NCI-H2029 (cell line): Measurements from ENCODE around the gene PPRC1.
A peak's percentile ranks its signal among the peaks of the same experiment; 100 is the strongest.

ENCODE experiments used
- DNase-seq: peaks from one replicate; lab custom pipeline; 2025; lab: John Stamatoyannopoulos, UW

Gene PPRC1

GRCh38 chr10:102132563-102133372 lies at the start of gene PPRC1:
TSS of gene PPRC1 (plus strand) at chr10:102133040. CDS start at chr10:102133069, 29 bp downstream.
- DNase-seq, result peak; percentile 88

- DNase-seq, result no peak
Measured at GRCh38 chr10:102083541-102083940, 49.3 kb upstream of the PPRC1 start.

- no peak for DNase-seq
Measured at GRCh38 chr10:102085336-102085735, 47.5 kb upstream of the PPRC1 start.

GRCh38 chr10:102086196-102086595 lies 46.6 kb upstream of the PPRC1 start:
- no peak for DNase-seq

GRCh38 chr10:102090772-102091171 lies 42.1 kb upstream of the PPRC1 start:
- DNase-seq, result no peak

- DNase-seq, result no peak
Measured at GRCh38 chr10:102096449-102096848, 36.4 kb upstream of the PPRC1 start.

GRCh38 chr10:102101152-102101551 lies 31.7 kb upstream of the PPRC1 start:
- DNase-seq, result no peak

- DNase-seq, result no peak
Measured at GRCh38 chr10:102102421-102102820, 30.4 kb upstream of the PPRC1 start.

GRCh38 chr10:102106998-102107397 lies 25.8 kb upstream of the PPRC1 start:
- DNase-seq, result no peak

GRCh38 chr10:102109166-102110116 lies 23.4 kb upstream of the PPRC1 start:
- no peak for DNase-seq

- DNase-seq, result no peak
Measured at GRCh38 chr10:102111276-102111675, 21.6 kb upstream of the PPRC1 start.

GRCh38 chr10:102112210-102112817 lies 20.5 kb upstream of the PPRC1 start:
- DNase-seq, result no peak

GRCh38 chr10:102113261-102113955 lies 19.4 kb upstream of the PPRC1 start:
- DNase-seq, result no peak

- DNase-seq, result no peak
Measured at GRCh38 chr10:102113956-102114857, 18.6 kb upstream of the PPRC1 start.

GRCh38 chr10:102114861-102115618 lies 17.8 kb upstream of the PPRC1 start:
- peak; percentile 65 for DNase-seq

- DNase-seq, result no peak
Measured at GRCh38 chr10:102115775-102116174, 17.1 kb upstream of the PPRC1 start.

- no peak for DNase-seq
Measured at GRCh38 chr10:102116656-102117055, 16.2 kb upstream of the PPRC1 start.

GRCh38 chr10:102117391-102118159 lies 15.3 kb upstream of the PPRC1 start:
- DNase-seq, result peak; percentile 48

- no peak for DNase-seq
Measured at GRCh38 chr10:102118867-102119266, 14.0 kb upstream of the PPRC1 start.
